ENCODE results near the gene NRXN3.

The NRXN3 gene

GRCh38 chr14:79906994-79907393 lies 1736.8 kb downstream of the NRXN3 start:
- DNase-seq (ENCODE audit: low read depth), result no peak

- DNase-seq (ENCODE audit: low read depth), result no peak
Measured at GRCh38 chr14:79910086-79910485, 1739.9 kb downstream of the NRXN3 start.

GRCh38 chr14:79911744-79912143 lies 1741.6 kb downstream of the NRXN3 start:
- no peak for DNase-seq (ENCODE audit: low read depth)

- DNase-seq (ENCODE audit: low read depth), result no peak
Measured at GRCh38 chr14:79914595-79914994, 1744.4 kb downstream of the NRXN3 start.

GRCh38 chr14:79915406-79915805 lies 1745.2 kb downstream of the NRXN3 start:
- no peak for DNase-seq (ENCODE audit: low read depth)

- no peak for DNase-seq (ENCODE audit: low read depth)
Measured at GRCh38 chr14:79916281-79916680, 1746.1 kb downstream of the NRXN3 start.

- no peak for DNase-seq (ENCODE audit: low read depth)
Measured at GRCh38 chr14:79916892-79917291, 1746.7 kb downstream of the NRXN3 start.

Data from activated gamma-delta T cell treated with anti-CD3 and anti-CD28 coated beads, Interleukin-2, amount 50 U/mL, for 16 hours (primary cell).